Measurements from ENCODE around the gene UPP1.

UPP1 gene

GRCh38 chr7:48085942-48086341, 3.1 kb upstream of the UPP1 start:
- no peak for DNase-seq (ENCODE audit: low spot score)

DNA sequence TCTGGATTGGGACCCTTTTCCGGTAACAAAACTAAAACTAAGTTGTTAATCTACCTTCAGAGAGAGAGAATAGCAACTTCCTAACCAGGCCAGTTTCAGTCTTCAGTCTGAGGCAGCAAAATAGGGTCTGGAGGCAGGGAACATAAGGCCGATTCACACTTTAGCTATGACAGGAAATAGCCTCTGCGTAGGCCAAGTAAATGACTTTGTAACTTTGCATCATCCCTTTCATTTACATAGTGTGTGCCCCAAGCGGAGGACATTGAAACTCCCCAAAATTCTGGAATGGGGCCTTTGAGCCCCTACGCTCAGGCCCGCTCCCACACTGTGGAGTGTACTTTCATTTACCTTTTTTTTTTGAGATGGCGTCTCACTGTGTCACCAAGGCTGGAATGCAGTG, 1.7 kb upstream of the UPP1 start:
- DNase-seq (ENCODE audit: low spot score): no peak

- DNase-seq (ENCODE audit: low spot score): peak; percentile 59
Observed at GRCh38 chr7:48088559-48089045, 463 bp upstream of the UPP1 start.

GRCh38 chr7:48090095-48090805, 1.2 kb downstream of the UPP1 start:
- no peak for DNase-seq (ENCODE audit: low spot score)

GRCh38 chr7:48091506-48092433, 2.7 kb downstream of the UPP1 start:
- DNase-seq (ENCODE audit: low spot score): no peak

DNA sequence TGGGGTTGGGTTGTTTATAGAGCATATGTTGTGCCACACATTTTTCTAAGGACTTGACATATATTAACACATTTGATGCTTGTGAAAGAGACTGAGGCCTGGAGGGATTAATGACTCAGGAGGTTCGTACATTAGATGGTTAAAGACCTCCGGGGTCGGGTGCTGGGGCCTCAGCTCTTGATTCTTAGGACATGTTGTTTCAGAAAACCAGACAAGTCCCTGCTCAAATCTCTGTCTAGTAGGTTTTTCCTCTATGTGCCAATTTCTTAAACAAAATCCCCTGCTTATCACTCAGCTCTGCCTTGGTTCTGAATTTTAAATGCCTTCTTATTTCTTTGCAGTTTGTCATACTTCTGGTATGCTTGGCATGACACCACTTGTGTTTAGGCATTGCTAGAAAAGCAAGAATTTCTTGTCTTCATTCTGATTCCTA, 5.8 kb downstream of the UPP1 start:
- DNase-seq (ENCODE audit: low spot score): no peak

- no peak for DNase-seq (ENCODE audit: low spot score)
Observed at GRCh38 chr7:48096273-48096672, 7.2 kb downstream of the UPP1 start.

DNA sequence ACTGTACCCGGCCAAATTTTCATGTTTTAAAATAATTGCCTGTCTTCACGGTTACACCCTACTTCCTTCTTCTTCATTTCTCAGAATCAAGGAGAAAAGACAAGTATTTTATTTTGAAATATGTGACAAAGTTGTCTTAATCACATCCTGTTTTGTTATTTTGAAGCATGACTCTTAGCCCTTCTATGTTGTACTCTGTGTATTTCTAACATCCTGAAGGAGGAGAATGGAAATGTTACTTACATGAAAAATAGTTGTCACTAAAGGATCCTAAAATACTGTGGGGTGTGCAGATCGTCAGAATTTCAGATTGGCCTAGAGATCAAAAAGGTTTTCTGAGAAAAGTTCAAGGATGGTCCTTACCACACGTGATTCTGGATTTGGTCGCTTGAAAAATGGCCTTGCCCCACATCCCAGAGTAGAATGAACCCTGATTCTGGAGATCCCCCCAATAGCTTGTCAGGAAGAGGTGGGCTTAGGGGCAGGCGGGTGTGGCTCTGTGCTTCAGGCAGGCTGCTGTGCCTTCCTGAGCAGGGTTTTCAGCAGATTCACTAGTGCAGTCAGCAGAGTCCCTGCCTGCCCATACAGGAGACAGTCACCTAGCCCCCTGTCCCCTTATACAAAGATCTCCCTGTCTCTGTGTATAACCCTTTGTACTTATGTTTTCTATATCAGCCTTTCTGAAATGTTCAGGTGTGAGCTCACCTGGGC, 8.6 kb downstream of the UPP1 start:
- DNase-seq (ENCODE audit: low spot score): no peak

DNA sequence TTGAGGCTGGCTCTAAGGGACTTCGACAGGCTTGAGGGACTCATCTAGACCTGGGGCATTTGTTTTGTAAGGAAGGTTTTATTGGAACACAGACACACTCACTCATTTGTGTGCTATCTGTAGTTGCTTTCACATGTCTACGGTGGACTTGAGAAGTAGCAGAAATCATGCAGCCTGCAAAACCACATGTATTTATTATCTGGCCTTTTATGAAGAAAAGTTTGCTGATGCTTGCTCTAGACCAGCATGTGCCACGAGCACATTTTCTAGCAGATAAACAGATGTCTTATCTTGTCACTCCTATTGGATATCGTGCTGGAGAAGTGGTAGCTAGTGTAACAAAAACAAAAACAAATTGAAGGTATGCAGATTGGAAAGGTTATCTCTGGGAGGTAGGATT, 9.8 kb downstream of the UPP1 start:
- DNase-seq (ENCODE audit: low spot score): no peak

DNA sequence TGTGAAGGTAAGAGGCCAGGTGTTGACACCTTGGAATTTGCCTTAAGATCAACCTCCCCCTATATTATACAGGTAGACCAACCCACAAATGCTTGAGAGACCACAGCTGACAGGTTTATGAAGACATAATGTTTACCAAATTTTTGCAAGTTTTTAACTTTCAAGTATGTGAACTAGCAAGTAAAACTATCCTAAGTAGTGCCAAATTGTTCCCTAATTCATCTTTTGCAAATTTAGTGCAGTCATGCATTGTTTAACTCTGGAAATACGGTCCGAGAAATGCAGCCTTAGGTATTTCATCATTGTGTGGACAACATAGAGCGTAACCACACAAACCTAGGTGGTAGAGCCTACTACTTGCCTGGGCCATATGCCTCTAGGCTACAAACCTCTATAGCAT, 10.7 kb downstream of the UPP1 start:
- no peak for DNase-seq (ENCODE audit: low spot score)

DNA sequence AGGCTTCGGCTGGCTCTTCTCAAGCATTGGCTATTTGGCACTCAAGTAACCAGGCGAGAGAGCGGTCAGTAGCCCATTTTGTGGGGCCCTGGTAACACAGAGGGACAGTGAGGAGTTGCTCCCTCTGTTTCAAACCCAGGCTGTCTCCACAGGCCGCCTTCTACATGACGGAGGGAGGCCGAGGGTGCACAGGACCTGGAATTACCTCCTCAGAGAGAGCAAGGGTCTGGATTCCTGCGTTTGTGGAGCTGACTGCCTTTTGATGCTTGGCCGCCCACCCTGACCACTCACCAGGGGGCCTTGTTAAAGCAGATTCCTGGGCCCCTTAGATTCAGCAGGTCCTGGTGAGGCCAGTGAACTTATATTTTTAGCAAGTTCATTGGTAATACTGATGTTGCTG, 12.3 kb downstream of the UPP1 start:
- no peak for DNase-seq (ENCODE audit: low spot score)

GRCh38 chr7:48101968-48102367, 12.9 kb downstream of the UPP1 start:
- no peak for DNase-seq (ENCODE audit: low spot score)

DNA sequence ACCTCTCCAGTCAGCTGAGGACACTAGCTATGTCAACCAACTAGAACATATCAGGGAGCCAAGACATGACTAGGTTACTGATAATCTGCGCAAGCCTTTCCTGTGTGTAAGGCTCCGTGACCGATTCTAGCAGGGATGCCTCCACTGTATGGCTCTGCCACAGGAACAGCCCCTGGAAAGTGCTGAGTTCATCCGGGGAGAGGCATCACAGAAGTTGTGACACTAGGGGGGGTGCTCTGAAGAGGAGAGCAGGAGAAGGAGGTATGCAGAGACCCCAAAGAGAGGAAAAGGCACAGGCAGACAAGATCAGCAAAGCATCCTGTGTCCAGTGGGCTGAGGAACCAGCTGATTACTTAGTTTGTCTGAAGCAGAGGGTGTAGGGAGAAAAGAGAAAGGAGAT, 13.5 kb downstream of the UPP1 start:
- no peak for DNase-seq (ENCODE audit: low spot score)

GRCh38 chr7:48105045-48105444, 16.0 kb downstream of the UPP1 start:
- DNase-seq (ENCODE audit: low spot score): no peak

DNA sequence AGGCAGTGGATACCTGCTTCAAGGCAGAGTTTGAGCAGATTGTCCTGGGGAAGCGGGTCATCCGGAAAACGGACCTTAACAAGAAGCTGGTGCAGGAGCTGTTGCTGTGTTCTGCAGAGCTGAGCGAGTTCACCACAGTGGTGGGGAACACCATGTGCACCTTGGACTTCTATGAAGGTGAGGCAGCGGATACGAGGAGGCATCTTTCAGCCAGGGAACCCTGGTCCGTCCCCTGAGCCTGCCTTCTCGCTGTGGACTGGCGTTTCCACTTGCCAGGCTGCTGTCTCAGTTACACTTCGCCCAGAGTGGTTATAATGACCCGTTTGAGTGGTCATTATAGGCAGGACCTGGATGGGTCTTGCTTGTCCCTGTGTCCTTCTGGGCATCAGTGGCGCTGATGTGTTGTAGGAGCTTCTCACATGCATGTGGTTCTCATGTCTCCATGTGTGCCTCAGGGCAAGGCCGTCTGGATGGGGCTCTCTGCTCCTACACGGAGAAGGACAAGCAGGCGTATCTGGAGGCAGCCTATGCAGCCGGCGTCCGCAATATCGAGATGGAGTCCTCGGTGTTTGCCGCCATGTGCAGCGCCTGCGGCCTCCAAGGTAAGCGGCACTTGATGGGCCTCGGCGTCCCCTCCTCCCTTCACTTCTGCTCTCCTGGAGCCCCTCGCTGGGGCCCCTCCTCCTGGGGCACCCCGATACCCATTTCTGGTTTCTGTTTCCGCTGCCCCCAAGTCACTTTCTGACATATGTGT, 18.0 kb downstream of the UPP1 start:
- DNase-seq (ENCODE audit: low spot score): no peak

GRCh38 chr7:48107926-48108472, 18.9 kb downstream of the UPP1 start:
- DNase-seq (ENCODE audit: low spot score): no peak

GRCh38 chr7:48108959-48109847, 20.1 kb downstream of the UPP1 start:
- no peak for DNase-seq (ENCODE audit: low spot score)

- no peak for DNase-seq (ENCODE audit: low spot score)
Observed at GRCh38 chr7:48109848-48110663, 21.0 kb downstream of the UPP1 start.

GRCh38 chr7:48110868-48111267, 21.8 kb downstream of the UPP1 start:
- no peak for DNase-seq (ENCODE audit: low spot score)

- DNase-seq (ENCODE audit: low spot score): no peak
Observed at GRCh38 chr7:48111596-48111995, 22.5 kb downstream of the UPP1 start.

Measured in putamen (tissue), 1 donor.